ENCODE data around the gene ABCA2. TPM values are rescaled to one million over a fixed set of nuclear protein-coding genes. Genes with fewer than 3 reads are reported as not detected.

The ABCA2 gene
- total RNA-seq, 1 donor from 2014 or later = 26.4 TPM

GRCh38 chr9:137037483-137037882, 9.4 kb upstream of the ABCA2 start:
- Mint-ChIP-seq H3K36me3 (ENCODE audit: insufficient read depth) (peaks cover 2% of the 10 kb centered on the region), H3K27me3 (peaks cover 3% of the 10 kb centered on the region), H3K4me3 (ENCODE audit: low read depth) (no peak overlapping the region), H3K4me1 (ENCODE audit: low read depth) (no peaks in the 10 kb centered on the region), H3K27ac (no peak overlapping the region), H3K9me3 (ENCODE audit: low read depth) (no peaks in the 10 kb centered on the region)
- no peak for TF ChIP-seq CTCF (IDR thresholded peaks at IDR 0.05; ENCODE audit: unreplicated experiment)
- no peak for DNase-seq (ENCODE audit: low spot score, unreplicated experiment)

GRCh38 chr9:137037035-137037434, 9.0 kb upstream of the ABCA2 start:
- Mint-ChIP-seq H3K36me3 (ENCODE audit: insufficient read depth) (peaks cover 2% of the 10 kb centered on the region), H3K27me3 (peaks cover 3% of the 10 kb centered on the region), H3K9me3 (ENCODE audit: low read depth) (no peaks in the 10 kb centered on the region), H3K4me3 (ENCODE audit: low read depth) (no peak overlapping the region), H3K27ac (no peak overlapping the region), H3K4me1 (ENCODE audit: low read depth) (no peaks in the 10 kb centered on the region)
- DNase-seq (ENCODE audit: low spot score, unreplicated experiment) = no peak
- no peak for TF ChIP-seq CTCF (IDR thresholded peaks at IDR 0.05; ENCODE audit: unreplicated experiment)

- Mint-ChIP-seq H3K27me3 (peaks cover 3% of the 10 kb centered on the region), H3K9me3 (ENCODE audit: low read depth) (no peaks in the 10 kb centered on the region), H3K4me1 (ENCODE audit: low read depth) (no peaks in the 10 kb centered on the region), H3K36me3 (ENCODE audit: insufficient read depth) (peaks cover 2% of the 10 kb centered on the region), H3K27ac (no peak overlapping the region), H3K4me3 (ENCODE audit: low read depth) (no peak overlapping the region)
- TF ChIP-seq CTCF (IDR thresholded peaks at IDR 0.05; ENCODE audit: unreplicated experiment) = no peak
- no peak for DNase-seq (ENCODE audit: low spot score, unreplicated experiment)
Measured at GRCh38 chr9:137035937-137036336, 7.9 kb upstream of the ABCA2 start.

GRCh38 chr9:137035507-137035834, 7.4 kb upstream of the ABCA2 start:
- no peak overlapping the region for H3K27ac Mint-ChIP-seq
- H3K36me3 Mint-ChIP-seq (ENCODE audit: insufficient read depth) = peaks cover 2% of the 10 kb centered on the region
- H3K9me3 Mint-ChIP-seq (ENCODE audit: low read depth) = no peaks in the 10 kb centered on the region

GRCh38 chr9:137034709-137035506, 6.9 kb upstream of the ABCA2 start:
- no peak overlapping the region for H3K4me3 Mint-ChIP-seq (ENCODE audit: low read depth)
- peaks cover 2% of the 10 kb centered on the region for H3K36me3 Mint-ChIP-seq (ENCODE audit: insufficient read depth)
- DNase-seq (ENCODE audit: low spot score, unreplicated experiment) = peak; percentile 75
- H3K9me3 Mint-ChIP-seq (ENCODE audit: low read depth) = no peaks in the 10 kb centered on the region
- TF ChIP-seq CTCF (IDR thresholded peaks at IDR 0.05; ENCODE audit: unreplicated experiment) = peak; percentile 87
- H3K27ac Mint-ChIP-seq = no peak overlapping the region
- H3K27me3 Mint-ChIP-seq = peaks cover 3% of the 10 kb centered on the region
- no peaks in the 10 kb centered on the region for H3K4me1 Mint-ChIP-seq (ENCODE audit: low read depth)

More at GRCh38 chr9:137035507-137035834, 7.4 kb upstream of the ABCA2 start:
- peaks cover 3% of the 10 kb centered on the region for H3K27me3 Mint-ChIP-seq
- no peak for TF ChIP-seq CTCF (IDR thresholded peaks at IDR 0.05; ENCODE audit: unreplicated experiment)
- no peaks in the 10 kb centered on the region for H3K4me1 Mint-ChIP-seq (ENCODE audit: low read depth)
- no peak for DNase-seq (ENCODE audit: low spot score, unreplicated experiment)
- no peak overlapping the region for H3K4me3 Mint-ChIP-seq (ENCODE audit: low read depth)
